Measurements from ENCODE around the gene KLF2.

Gene KLF2

GRCh38 chr19:16363852-16364230 is 39.2 kb downstream of the KLF2 start:
- no peak for DNase-seq (ENCODE audit: low read depth in 2 of 2)

DNA sequence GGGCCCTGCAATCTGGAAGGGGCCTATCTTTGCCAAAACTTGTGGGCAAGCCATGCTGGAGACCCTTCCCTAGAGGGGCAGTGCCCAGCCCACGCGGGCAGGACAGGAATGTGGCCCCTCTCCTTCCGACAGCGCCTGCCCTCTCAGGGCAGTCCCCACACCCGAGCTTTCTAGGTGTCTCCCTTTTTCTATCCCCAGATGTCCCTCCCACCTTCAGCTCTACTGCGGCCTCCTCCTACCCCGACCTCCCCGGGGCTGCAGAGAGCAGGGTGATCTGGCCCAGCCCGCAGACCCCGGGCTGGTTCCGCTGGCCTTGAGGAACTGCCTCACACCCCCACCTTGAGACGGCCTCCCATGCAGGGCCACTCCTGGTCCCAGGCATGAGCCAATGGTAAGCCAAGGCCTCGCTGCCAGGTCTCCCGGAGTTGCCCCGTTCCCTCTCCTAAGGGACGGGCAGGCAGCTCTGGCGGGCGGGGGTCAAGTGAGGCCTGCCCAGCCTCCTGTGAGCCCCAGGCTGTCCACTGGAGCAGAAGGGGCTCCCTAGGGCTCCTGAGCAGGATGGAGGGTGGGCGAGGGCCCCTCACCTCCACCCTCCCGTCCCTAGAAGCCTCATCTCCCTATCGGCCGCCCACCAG is 39.7 kb downstream of the KLF2 start:
- DNase-seq (ENCODE audit: low read depth in 2 of 2) = no peak

DNA sequence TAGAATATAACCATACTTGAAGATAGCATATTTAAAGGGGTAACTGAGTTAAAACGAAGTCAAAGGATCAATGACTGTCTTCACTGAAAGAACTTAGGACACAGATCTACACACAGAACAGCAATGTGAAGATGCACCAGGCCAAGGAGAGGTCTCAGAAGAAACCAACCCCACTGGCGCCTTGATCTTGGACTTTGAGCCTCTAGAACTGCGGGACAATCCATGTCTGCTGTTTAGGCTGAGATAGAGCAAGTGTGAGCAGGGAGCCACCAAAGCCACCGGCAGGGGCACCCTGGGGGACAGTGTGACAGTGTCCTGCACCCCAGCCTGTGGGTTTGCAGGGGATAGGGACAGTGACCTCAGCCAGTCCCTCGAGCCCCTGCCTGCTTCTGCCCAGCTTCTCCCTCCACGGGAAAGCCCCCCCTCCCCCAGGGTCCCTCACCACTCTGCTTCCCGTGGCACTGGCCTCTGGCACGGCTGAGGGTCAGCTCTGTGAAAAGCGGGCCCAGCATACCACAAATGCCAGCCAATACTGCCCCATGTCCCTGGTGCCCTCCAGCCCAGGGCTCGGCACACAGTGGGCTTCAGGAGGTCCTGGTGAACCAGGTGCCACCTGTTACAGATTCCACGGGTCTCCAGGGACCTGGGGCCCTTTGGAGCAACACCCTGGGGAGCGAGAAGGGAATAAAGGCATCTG is 40.8 kb downstream of the KLF2 start:
- no peak for DNase-seq (ENCODE audit: low read depth in 2 of 2)

GRCh38 chr19:16366056-16366432 is 41.4 kb downstream of the KLF2 start:
- no peak for DNase-seq (ENCODE audit: low read depth in 2 of 2)

- no peak for DNase-seq (ENCODE audit: low read depth in 2 of 2)
Measured at GRCh38 chr19:16366433-16367260, 42.0 kb downstream of the KLF2 start.

- no peak for DNase-seq (ENCODE audit: low read depth in 2 of 2)
Measured at GRCh38 chr19:16367261-16367683, 42.6 kb downstream of the KLF2 start.

GRCh38 chr19:16368385-16369305 is 44.0 kb downstream of the KLF2 start:
- DNase-seq (ENCODE audit: low read depth in 2 of 2) = no peak

DNA sequence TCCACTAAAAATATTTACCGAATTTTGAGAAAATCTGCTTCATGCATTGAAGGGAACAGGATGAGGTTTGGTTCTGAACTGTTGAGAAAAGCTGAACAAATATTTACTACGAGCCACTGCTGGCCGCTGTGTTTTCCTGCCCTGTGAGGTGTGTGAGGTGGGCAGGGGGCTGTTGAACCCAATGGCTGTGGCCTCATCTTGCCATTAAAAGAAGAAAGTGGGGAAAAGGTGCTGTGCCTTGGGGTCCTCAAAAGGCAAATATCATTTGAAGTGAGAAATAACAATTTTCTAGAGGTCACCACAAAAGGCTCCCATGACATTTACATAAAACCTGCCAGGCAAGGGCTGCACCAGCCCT is 44.7 kb downstream of the KLF2 start:
- DNase-seq (ENCODE audit: low read depth in 2 of 2) = no peak

DNA sequence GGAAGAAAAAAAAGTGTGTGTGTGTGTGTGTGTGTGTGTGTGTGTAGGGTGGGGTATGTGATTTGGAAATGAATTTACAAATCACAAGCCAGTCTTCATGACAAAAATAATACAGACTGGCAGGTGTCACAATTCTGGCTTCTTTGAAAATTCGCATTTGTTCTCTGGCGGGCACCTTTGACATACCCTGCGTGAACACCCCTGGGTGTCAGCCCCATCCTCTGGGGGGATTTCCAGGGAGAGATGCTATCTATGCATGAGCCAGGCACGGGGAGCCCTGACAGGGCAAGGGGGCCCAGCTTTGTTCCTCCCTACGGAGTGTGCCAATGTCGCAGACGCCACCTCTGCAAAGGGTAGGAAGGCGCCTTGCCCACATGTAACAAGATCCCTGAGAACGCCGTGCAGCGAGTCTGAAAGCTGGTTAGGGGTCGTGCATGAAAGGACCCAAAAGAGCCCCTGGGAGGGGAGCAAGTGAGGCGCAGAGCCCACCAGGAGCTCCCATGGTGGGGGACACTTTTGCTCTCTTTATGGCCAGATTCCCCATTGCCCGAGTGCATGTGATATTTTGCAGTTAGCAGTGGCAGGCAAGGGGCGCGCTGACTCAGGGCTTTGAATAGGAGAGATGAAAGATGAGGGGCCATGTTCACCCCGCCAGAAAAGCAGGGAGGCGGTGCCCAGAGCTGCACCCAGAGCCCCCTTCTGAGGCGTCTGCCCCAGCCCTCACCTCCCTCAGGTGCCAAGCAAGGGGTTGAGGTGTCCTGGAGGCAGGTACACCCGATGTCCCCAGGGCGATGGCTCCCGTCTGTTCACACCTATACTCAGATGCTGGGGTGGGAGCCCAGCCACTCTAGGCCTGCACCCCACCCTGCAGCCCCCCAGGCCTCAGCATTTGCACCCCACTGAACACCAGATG is 45.3 kb downstream of the KLF2 start:
- no peak for DNase-seq (ENCODE audit: low read depth in 2 of 2)

GRCh38 chr19:16370641-16371391 is 46.2 kb downstream of the KLF2 start:
- no peak for DNase-seq (ENCODE audit: low read depth in 2 of 2)

DNA sequence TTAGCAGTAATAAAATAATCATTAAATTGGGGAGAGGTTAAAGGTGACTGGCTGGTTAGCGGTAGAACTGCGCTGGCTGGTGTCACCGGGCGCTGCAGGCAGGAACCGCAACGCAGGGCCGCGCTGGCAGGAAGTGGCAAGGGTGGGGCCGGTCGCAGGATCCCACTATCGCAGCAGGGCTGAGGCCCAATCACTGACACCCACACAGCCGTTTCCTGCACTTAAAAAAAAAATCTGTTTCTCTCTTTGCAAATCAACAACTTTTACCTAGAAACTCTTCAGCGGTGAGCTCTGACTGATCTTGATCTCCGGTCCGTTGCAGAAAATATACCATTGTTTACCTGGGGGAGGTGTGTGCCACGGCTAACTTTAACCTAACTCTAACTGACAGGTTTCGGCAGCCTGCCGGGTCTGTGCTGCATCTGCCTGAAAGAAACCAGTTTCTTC is 46.9 kb downstream of the KLF2 start:
- peak; percentile 62 to 65 for DNase-seq (ENCODE audit: low read depth in 2 of 2)

DNA sequence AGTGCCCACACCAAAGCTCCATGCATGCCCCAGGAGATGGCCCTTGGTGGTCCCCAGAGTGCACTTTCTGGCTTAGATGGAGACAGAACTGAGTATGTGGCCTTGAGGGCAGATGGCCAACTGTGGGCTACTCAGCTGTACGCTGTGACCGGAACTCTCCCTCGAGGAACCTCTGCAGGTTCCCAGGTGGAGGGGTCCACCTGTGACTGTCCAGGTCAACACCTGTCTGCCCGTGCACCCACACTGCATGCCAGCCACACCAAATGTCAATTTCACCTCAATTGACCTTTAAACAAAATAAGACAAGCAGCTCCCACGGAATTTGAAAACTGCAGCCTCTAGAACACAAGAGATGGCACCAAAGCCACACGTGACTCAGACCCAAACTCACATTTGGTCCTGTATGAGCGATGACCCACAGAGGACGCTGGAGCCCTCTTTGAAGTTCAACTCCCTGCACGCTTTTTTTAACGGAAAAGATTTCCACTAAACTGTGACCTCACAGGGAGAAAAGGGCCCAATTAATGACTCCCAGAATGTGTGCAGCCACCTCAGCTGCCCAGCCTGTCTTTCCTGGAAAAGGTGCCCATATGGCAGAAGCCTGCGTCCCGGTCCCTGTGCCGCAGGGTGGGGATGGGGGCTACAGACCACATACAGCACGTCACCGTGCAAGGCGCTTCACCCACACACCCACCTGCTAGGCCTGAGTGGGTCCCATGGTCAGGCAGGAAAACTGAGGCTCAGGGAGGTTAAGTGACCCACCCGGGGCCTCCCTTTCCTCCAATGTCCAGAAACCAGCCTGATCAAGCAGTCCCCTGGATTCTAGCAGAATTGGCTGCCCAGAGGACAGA is 47.7 kb downstream of the KLF2 start:
- no peak for DNase-seq (ENCODE audit: low read depth in 2 of 2)

- no peak for DNase-seq (ENCODE audit: low read depth in 2 of 2)
Measured at GRCh38 chr19:16373079-16373478, 48.5 kb downstream of the KLF2 start.

DNA sequence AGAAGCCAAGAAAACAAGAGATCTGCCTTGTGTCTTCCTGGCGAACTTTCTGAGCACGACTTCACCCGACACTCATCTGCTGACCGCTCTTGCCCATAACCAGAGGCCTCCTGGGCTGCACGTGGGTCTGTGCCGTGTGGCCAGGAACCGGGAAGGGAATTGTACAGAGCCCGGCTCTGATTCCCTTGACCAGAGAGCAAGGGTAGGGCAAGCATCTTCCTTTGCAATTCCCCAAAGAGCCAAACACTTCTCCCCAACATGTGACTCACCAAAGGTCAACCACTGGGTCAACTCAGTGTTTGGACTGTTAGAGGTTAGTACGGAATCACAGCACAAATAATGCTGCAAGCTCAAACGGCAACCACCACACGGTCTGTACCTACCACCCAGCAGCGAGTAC is 48.9 kb downstream of the KLF2 start:
- no peak for DNase-seq (ENCODE audit: low read depth in 2 of 2)

GRCh38 chr19:16373989-16374388 is 49.4 kb downstream of the KLF2 start:
- no peak for DNase-seq (ENCODE audit: low read depth in 2 of 2)

GRCh38 chr19:16374436-16374835 is 49.8 kb downstream of the KLF2 start:
- DNase-seq (ENCODE audit: low read depth in 2 of 2) = no peak

DNA sequence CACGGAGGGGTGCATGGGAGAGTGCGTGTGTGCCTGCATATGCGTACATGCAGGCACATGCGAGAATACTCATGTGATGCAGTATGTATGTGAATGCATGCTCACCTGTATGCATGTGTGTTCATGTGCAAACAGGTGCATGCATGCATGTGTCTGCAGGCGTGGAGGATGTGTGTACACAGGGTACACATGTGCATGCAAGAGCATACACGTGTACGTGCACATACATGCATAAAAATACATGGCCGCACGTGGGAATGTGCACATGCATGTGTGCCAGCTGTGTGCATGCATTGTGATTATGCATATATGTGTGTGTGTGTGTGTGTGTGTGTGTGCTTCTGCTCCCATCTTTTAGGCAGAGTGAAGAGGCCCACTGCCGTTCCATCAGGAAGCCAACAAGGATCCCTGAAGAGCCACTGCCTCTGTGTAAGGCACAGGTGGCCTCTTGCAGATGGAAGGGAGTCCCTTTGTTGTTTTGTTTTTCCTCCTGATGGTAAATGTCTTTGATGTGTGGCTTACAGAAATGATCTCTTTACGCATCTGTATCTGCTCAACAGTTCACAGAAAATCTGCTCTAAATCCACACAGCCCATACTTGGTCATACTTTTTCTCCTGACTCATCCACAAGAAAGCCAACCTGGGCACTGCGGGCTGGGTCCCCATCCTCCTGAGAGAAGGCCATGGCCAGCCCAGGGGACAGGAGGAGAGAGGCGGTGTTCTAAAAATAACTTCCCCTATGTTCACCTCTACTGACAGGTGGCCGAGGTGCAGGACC is 50.7 kb downstream of the KLF2 start:
- no peak for DNase-seq (ENCODE audit: low read depth in 2 of 2)

- no peak for DNase-seq (ENCODE audit: low read depth in 2 of 2)
Measured at GRCh38 chr19:16375936-16376185, 51.2 kb downstream of the KLF2 start.

DNA sequence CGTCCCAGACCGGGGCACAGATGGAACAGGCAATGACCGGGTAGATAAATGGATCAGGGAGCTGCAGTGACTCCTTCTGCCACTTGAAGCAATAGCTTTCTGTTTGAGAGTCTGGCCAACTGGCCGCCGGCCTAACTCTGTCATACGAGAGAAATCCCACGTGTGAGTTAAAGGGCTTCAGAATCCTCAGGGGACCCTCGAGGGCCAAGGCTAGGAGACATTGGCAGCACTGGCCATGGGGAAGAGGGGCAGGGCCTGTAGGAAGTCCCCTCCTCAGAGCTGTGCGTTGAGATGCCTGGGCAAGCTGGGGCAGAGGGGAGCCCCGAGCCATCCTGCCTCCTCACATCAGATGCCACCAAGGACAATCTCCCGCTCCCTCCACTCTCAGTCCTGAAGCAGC is 51.6 kb downstream of the KLF2 start:
- DNase-seq (ENCODE audit: low read depth in 2 of 2) = no peak

Measured in activated CD4-positive, alpha-beta T cell treated with anti-CD3 and anti-CD28 coated beads for 24 hours (primary cell).